GM12878 (cell line): Measurements from ENCODE around the gene OFD1.
"Not testable (repeated sequence)": the region's sequence is repeated elsewhere in the genome, so short reads cannot be mapped to it uniquely, and the experiment has no call there.

ENCODE experiments used
- DPF2 ChIP-seq: fragments of 450-650 bp; IDR thresholded peaks from 2 replicates; pipeline ENCODE4 v1.6.1; 2017; ENCODE audit warnings: mild to moderate bottlenecking
- FOS ChIP-seq: IDR thresholded peaks from 3 replicates; pipeline ENCODE4 v1.6.1; 2011; ENCODE audit warnings: borderline replicate concordance; ENCODE audit not compliant: insufficient read length; ENCODE audit errors: extremely low read depth
- HDAC2 ChIP-seq: fragments of 200-600 bp; sonication (generic); IDR thresholded peaks from 2 replicates; pipeline ENCODE4 v1.6.1; 2017
- HDGF ChIP-seq: fragments of 450-650 bp; IDR thresholded peaks from 2 replicates; pipeline ENCODE4 v1.6.1; 2016; ENCODE audit warnings: antibody characterized with exemption
- KAT2A ChIP-seq: conservative IDR thresholded peaks from 2 replicates; pipeline ENCODE4 v1.6.1; 2011; ENCODE audit warnings: low read depth, low read length; ENCODE audit not compliant: control insufficient read depth
- POLR2A ChIP-seq: IDR thresholded peaks from 2 replicates; pipeline ENCODE4 v1.6.1; 2011; ENCODE audit warnings: low read depth, mild to moderate bottlenecking, low read length
- ZBTB33 ChIP-seq: fragments of 450-650 bp; IDR thresholded peaks from 2 replicates; pipeline ENCODE4 v1.6.1; 2017; ENCODE audit warnings: mild to moderate bottlenecking
- ZNF24 ChIP-seq: fragments of 450-650 bp; IDR thresholded peaks from 2 replicates; pipeline ENCODE4 v1.6.1; 2017; ENCODE audit warnings: antibody characterized with exemption, mild to moderate bottlenecking
- TF ChIP-seq, protein P1 (sequence below), 3 experiments: IDR thresholded peaks in 2 of 3; conservative IDR thresholded peaks in 1 of 3; 2 replicates each; pipeline ENCODE4 v1.5.1; 2011; ENCODE audit warnings: low read depth in 3 of 3, low read length in 3 of 3, mild to moderate bottlenecking in 3 of 3, control low read depth in 2 of 3, moderate library complexity in 2 of 3, inconsistent platforms in 1 of 3, mixed read lengths in 1 of 3; ENCODE audit not compliant: control insufficient read depth in 2 of 3, insufficient read depth in 1 of 3; ENCODE audit errors: extremely low read depth in 1 of 3

DNA sequence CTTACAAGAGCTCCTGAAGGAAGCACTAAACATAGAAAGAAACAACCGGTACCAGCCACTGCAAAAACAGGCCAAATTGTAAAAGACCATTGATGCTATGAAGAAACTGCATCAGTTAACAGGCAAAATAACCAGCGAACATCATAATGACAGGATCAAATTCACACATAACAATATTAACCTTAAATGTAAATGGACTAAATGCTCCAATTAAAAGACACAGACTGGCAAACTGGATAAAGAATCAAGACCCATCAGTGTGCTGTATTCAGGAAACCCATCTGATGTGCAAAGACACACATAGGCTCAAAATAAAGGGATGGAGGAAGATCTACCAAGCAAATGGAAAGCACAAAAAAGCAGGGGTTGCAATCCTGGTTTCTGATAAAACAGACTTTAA lies 8.0 kb upstream of the OFD1 start:
- not testable (repeated sequence) for TF ChIP-seq POLR2A, ZBTB33, HDGF, DPF2, FOS, ZNF24, KAT2A, HDAC2
- TF ChIP-seq, protein P1, sequence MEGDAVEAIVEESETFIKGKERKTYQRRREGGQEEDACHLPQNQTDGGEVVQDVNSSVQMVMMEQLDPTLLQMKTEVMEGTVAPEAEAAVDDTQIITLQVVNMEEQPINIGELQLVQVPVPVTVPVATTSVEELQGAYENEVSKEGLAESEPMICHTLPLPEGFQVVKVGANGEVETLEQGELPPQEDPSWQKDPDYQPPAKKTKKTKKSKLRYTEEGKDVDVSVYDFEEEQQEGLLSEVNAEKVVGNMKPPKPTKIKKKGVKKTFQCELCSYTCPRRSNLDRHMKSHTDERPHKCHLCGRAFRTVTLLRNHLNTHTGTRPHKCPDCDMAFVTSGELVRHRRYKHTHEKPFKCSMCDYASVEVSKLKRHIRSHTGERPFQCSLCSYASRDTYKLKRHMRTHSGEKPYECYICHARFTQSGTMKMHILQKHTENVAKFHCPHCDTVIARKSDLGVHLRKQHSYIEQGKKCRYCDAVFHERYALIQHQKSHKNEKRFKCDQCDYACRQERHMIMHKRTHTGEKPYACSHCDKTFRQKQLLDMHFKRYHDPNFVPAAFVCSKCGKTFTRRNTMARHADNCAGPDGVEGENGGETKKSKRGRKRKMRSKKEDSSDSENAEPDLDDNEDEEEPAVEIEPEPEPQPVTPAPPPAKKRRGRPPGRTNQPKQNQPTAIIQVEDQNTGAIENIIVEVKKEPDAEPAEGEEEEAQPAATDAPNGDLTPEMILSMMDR (IDR thresholded peaks at IDR 0.05 in 2 of 3, conservative IDR thresholded peaks at IDR 0.05 in 1 of 3; ENCODE audit: control insufficient read depth in 2 of 3, extremely low read depth in 1 of 3, insufficient read depth in 1 of 3, low read depth in 3 of 3, low read length in 3 of 3) = not testable (repeated sequence)
